HG03039 (cell line): ENCODE data around the gene CEP131.

ENCODE experiments used
- ATAC-seq: cut with Tn5 transposase; IDR thresholded peaks from one replicate; pipeline ENCODE4 v1.9.1; 2021; ENCODE audit warnings: mild to moderate bottlenecking, moderate library complexity; ENCODE audit not compliant: unreplicated experiment

The CEP131 gene

DNA sequence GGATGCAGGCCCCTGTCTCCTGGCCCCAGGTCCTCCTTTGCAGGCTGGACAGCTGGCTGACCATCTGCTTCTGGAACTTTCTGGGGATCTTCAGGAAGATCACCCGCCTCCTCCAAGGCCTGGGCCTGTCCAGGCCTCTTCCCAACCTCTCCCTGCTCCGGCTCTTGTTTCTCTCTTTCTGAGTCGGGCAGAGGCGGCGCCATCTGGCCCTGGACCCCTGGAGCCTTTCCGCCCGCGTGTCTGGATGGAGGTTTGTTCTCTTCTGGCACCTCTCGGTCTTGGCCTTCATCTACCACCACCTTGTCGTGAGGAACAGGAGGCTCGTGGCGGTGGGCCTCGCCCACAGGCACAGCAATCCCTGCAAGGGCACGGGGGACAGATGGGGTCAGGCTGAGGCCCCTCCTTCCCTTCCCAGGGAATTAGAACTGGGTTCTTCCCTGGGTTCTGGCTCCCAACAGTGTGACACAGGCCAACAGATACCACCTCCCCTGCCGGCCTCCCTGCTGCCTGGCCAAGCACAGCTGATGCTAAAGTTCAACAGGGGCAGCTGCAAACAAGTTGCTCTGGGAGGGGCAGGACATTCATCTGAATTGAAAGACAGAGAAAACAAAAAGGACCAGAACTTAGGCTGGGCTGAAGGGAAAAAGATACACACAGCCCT is 29.7 kb upstream of the CEP131 start:
- no peak for ATAC-seq

DNA sequence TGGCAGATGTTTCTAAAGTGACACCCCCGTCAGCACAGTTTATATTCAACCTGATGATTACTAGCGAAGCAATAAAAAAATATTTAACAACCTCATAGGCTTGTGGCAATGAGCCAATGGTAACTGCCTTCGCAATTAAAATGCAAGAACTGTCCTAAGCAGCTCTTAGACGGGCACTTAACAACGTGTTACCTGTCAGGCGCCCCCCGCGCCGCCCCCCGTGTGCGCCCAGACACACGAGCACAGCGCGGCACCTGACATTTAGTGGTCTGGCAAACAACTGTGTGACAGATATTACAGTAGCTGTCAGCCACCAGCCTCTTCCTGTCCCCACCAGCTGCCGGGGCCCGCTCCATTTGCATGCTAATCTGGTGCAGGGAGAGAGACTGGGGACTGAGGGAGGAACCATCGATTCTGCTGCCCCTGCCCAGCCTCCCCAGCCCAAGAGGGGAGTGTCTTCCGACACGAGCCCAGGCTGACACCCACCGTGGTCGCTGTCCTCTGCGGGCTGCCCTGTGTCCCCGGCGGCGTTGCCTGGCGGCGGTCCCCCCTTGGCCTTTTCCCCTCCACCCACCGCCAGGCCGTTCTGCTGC is 29.0 kb upstream of the CEP131 start:
- ATAC-seq, result no peak

- ATAC-seq, result no peak
Measured at GRCh38 chr17:81251094-81251708, 28.4 kb upstream of the CEP131 start.

GRCh38 chr17:81250286-81251093 is 27.7 kb upstream of the CEP131 start:
- no peak for ATAC-seq

DNA sequence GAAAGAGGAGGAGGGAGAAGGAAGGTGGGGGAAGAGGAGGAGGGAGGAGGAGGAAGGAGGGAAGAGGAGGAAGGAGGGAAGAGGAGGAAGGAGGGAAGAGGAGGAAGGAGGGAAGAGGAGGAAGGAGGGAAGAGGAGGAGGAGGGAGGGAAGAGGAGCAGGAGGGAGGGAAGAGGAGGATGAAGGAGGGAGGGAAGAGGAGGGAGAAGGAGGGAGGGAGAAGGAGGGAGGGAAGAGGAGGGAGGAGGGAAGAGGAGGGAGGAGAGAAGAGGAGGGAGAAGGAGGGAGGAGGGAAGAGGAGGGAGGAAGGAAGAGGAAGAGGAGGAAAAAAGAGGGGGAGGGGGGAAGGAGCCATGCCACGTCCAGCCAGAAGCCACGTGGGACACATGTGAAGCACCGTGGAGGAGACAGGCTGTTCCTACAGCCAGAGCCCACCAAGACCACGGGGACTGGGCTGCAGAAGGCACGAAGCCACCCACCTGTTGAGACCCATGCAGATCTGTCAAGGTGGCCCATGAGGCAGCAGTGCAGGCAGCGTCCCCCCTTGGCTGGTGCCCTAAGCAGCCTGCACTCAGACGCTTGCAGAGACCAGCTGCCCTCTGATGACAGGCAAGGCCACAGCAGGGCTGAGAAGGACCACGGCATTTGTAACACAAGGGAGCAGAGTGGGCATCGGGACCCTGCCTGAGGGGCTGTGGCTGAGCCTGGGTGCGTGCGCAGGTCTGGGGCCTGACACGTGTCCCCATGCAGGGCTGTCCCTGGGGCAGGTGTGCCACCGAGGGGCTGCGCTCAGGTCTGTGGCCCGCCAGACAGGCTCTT is 26.7 kb upstream of the CEP131 start:
- ATAC-seq, result no peak

DNA sequence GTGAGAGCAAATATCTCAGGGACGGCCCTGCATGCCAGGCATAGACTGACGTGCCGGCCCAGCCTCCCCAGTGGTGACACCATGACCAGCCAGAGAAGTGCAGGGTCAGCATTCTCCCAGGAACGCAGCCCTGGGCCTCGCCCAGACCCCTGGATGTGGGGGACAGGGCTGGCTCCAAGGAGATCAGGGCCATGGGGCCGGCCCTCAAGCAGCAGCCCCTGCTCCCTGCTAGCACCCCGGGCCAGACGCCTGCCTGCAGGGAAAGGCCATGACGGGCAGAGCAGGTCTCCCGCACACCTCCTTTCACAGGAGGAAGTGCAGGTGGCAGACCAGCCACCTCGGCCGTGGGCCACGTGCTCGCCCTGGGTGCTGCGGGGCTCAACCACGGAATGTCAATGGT is 25.9 kb upstream of the CEP131 start:
- no peak for ATAC-seq

DNA sequence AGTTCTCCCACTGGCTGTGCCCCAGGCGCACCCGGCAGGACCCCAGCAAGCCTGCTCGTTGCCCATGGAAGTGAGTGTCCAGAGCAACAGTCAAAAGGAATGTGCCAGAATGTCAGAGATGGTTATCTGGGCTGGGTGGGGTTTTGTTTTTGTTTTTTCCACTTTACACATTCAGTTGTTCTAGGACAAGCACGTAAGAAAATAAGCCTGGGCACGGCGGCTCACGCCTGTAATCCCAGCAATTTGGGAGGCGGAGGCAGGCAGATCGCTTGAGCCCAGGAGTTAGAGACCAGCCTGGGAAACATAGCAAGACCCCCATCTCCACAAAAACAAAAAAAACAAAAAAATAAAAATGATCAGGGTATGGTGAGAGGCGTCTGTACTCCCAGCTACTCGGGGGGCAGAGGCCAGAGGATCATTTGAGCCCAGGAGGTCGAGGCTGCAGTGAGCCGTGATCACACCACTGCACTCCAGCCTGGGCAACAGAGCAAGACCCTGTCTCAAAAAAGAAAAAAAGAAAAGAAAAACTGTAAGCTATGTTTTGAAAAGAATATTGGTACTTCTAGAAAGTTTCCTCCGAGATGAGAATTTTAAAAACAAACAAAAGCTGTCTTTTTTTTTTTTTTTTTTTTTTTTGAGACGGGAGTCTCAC is 24.7 kb upstream of the CEP131 start:
- no peak for ATAC-seq

DNA sequence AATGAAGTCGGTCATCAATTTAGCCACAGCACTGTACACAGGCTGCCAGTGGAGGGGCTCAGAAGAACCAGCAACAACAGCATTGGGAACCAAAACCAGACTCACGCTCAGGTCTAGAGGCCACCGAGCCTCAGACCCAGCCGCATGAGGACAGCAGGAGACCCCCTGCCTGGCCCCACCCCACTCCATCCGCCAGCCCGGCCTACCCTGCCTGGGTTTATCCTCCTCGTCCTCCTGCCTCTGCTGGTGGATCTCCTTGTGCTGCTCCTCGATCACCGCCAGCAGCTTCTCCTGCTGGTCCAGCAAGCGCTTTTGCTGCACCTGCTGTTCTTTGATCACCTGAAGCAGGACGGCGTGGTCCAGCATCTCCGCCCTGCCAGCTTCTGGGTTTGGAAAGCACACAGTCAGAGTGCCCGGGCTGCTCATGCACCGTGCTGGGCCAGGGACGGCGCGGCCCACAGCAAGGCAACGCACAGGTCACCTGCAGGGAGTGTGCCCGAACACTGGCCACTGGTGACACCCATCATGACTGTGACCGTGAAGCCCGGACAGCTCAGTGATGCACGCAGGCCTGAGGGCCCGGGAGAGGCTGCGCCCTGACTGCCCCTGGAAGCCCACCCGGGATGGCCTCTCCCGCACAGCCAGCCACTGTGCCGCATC is 24.0 kb upstream of the CEP131 start:
- ATAC-seq, result no peak

DNA sequence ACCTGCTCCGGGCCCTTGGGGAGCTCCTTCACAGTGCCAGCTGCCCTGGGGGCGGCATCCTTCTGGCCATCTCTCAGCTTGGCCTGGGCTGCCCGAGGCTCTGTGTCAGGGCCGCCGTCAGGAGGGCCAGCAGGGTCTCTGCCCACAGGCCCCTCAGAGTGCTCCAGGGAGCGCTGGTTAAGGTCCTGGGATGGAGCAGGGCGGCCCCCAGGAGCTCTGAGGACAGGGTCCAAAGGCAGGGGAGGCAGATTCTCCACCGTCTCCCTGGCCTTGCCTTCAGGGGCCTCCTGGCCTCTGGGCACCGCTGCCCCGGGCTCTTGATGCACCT is 23.5 kb upstream of the CEP131 start:
- ATAC-seq, result no peak

- no peak for ATAC-seq
Measured at GRCh38 chr17:81245665-81246342, 23.0 kb upstream of the CEP131 start.

GRCh38 chr17:81245024-81245664 is 22.4 kb upstream of the CEP131 start:
- ATAC-seq, result no peak

DNA sequence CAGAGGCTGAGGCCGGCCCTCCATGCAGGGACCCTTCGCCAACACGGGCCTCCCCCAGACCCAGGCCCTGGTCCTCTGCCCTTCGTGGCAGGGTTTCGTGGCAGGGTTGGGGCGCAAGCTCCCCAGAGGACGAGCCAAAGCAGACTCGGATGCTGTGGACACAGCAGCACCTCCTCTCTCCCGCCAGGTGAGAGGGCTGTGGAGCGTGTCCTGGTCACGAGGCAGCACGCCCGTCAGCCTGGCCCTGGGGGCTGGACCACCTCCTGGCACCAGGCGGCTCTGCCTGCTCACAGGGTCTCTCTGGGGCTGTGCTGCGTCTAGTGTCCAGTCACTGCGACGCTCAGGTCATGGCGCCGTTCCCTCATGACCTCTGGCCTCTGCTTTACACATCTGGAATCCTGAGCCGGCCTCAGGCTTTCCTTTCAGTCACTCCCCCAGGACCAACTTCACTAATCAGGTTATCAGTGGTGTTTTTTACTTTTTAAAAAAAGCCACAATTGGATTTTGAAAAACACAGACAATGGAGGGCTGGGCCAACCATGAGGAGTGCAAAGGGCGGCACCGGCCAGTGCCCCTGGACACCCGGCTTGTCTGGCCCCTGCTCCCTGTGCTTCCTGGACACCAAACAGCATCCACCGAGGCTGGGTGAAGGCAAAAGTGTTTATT is 21.7 kb upstream of the CEP131 start:
- ATAC-seq, result no peak

DNA sequence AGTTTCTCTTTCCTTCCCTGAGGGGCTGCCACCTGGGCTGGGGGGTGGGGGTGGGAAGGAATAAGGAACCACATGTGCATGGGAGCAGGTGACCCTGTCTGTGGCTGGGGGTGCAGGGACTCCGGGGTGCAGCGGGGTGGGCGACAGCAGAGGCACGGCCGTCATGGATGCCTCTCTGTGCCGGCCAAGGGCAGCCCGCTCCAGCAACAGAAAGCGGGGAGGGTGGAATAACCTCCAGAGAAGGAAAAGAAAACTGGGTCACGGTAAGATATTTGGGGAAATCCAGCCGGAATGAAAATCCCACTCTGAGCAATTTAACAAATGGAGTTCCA is 20.5 kb upstream of the CEP131 start:
- no peak for ATAC-seq

GRCh38 chr17:81242421-81243332 is 19.9 kb upstream of the CEP131 start:
- no peak for ATAC-seq

DNA sequence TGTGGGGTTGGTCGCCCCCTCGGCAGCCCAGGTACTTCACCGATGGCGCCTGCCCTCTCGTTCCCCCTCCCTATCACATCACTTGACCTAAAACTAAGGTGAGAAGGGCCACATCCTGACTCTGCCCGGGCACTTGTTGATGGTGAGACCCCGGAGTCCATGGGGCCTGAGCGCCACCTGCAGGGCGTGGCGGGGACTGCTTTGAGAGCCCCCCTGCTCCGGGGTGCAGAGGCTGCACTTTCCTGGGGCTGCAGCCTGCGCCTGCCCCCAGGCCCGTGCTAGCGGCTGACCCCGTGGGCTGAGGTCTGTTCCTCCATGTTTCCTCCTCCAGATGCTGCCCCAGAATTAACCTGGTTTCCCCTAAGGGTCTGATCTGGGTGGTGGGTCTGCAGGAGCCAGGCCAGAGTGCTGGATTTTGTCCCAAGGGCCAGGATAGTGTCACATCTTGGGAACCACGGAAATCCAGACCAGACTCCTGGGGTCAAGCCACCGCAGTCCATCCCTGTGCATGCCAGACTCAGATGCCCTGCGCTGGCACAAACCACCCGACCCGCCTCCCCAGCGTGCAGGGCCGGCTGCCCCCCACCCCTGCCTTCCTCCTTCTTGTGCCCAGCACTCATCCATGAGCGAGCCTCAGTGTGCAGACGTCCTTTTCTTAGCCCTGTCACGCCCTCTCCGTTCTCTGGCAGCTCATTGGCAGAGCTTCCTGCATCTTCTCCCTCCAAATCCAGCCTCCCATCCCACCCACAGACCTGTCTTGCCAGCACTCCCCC is 19.1 kb upstream of the CEP131 start:
- no peak for ATAC-seq

GRCh38 chr17:81241203-81241602 is 18.4 kb upstream of the CEP131 start:
- no peak for ATAC-seq

GRCh38 chr17:81240761-81241160 is 18.0 kb upstream of the CEP131 start:
- no peak for ATAC-seq
